HepG2 (cell line): ENCODE data around the gene METTL1. TPM values are rescaled to one million over a fixed set of nuclear protein-coding genes. Genes with fewer than 3 reads are reported as not detected.
A peak's percentile ranks its signal among the peaks of the same experiment; 100 is the strongest.

ENCODE experiments used
- ASH2L ChIP-seq: fragments of 300-600, 200-600 bp; sonication (generic); IDR thresholded peaks from 2 replicates; pipeline ENCODE4 v1.7.0; 2017; ENCODE audit warnings: low read depth, mild to moderate bottlenecking, moderate library complexity, mixed read lengths, low read length; ENCODE audit not compliant: insufficient read length
- ATF4 ChIP-seq, 2 experiments: fragments of 450-650 bp in 1 of 2; sonication (generic) in 1 of 2; formaldehyde crosslinking; IDR thresholded peaks; 2 replicates each; pipeline versions ENCODE4 v1.5.0 to v1.8.0; 2020 to 2022; ENCODE audit warnings: mild to moderate bottlenecking in 1 of 2, missing genetic modification reagents in 1 of 2
- CENPBD1 ChIP-seq: sonication (generic); formaldehyde crosslinking; IDR thresholded peaks from 2 replicates; pipeline ENCODE4 v1.8.0; 2022; ENCODE audit warnings: missing genetic modification reagents, low read depth, mild to moderate bottlenecking, borderline replicate concordance
- CHD2 ChIP-seq: IDR thresholded peaks from 2 replicates; pipeline ENCODE4 v1.6.1; 2011; ENCODE audit warnings: low read depth, low read length, improper control_type of control experiment
- DDIT3 ChIP-seq: sonication (generic); formaldehyde crosslinking; IDR thresholded peaks from 2 replicates; pipeline ENCODE4 v1.4.0; 2020; ENCODE audit warnings: mild to moderate bottlenecking, missing genetic modification reagents
- FOSL2 ChIP-seq: sonication (generic); formaldehyde crosslinking; IDR thresholded peaks from 2 replicates; pipeline ENCODE4 v1.4.0; 2020; ENCODE audit warnings: missing genetic modification reagents
- FOXK1 ChIP-seq: sonication (generic); formaldehyde crosslinking; IDR thresholded peaks from 2 replicates; pipeline ENCODE4 v1.4.0; 2020; ENCODE audit warnings: low read depth, missing genetic modification reagents, borderline replicate concordance
- GATA4 ChIP-seq: sonication (generic); IDR thresholded peaks from 2 replicates; pipeline ENCODE4 v1.6.1; 2016; ENCODE audit warnings: antibody characterized with exemption, low read depth, borderline replicate concordance
- NR2C2 ChIP-seq: sonication (generic); formaldehyde crosslinking; IDR thresholded peaks from 2 replicates; pipeline ENCODE4 v1.4.0; 2020; ENCODE audit warnings: missing genetic modification reagents, mild to moderate bottlenecking, moderate library complexity, borderline replicate concordance
- ONECUT2 ChIP-seq: sonication (generic); formaldehyde crosslinking; IDR thresholded peaks from 2 replicates; pipeline ENCODE4 v1.4.0; 2020; ENCODE audit warnings: missing genetic modification reagents
- RARG ChIP-seq: sonication (generic); formaldehyde crosslinking; IDR thresholded peaks from 2 replicates; pipeline ENCODE4 v1.4.0; 2020; ENCODE audit warnings: low read depth, mild to moderate bottlenecking, missing genetic modification reagents
- RFX5 ChIP-seq: IDR thresholded peaks from 2 replicates; pipeline ENCODE4 v1.6.1; 2011; ENCODE audit warnings: low read depth, low read length, improper control_type of control experiment
- SSRP1 ChIP-seq: IDR thresholded peaks from 2 replicates; pipeline ENCODE4 v1.6.1; 2016; ENCODE audit warnings: control low read depth
- SYNCRIP ChIP-seq: fragments of 200-400 bp; formaldehyde crosslinking; IDR thresholded peaks from 2 replicates; pipeline ENCODE4 v1.6.1; 2018; ENCODE audit warnings: mild to moderate bottlenecking, low read depth, low read length; ENCODE audit not compliant: insufficient read depth
- TERF1 ChIP-seq: sonication (generic); formaldehyde crosslinking; IDR thresholded peaks from 2 replicates; pipeline ENCODE4 v1.8.0; 2022; ENCODE audit warnings: mild to moderate bottlenecking, missing genetic modification reagents, moderate library complexity
- ZC3H4 ChIP-seq: sonication (generic); formaldehyde crosslinking; IDR thresholded peaks from 2 replicates; pipeline ENCODE4 v1.4.0; 2020; ENCODE audit warnings: missing genetic modification reagents, borderline replicate concordance
- ZFP41 ChIP-seq: sonication (generic); formaldehyde crosslinking; IDR thresholded peaks from 2 replicates; pipeline ENCODE4 v1.4.0; 2020; ENCODE audit warnings: mild to moderate bottlenecking, missing genetic modification reagents, borderline replicate concordance
- ZNF205 ChIP-seq: IDR thresholded peaks from 2 replicates; pipeline ENCODE4 v1.6.1; 2018; ENCODE audit warnings: missing biosample characterization, missing genetic modification reagents
- ZNF282 ChIP-seq: fragments of 450-650 bp; IDR thresholded peaks from 2 replicates; pipeline ENCODE4 v1.6.1; 2018; ENCODE audit not compliant: partially characterized antibody
- ZNF678 ChIP-seq: sonication (generic); formaldehyde crosslinking; IDR thresholded peaks from 2 replicates; pipeline ENCODE4 v1.4.0; 2020; ENCODE audit warnings: mild to moderate bottlenecking, missing genetic modification reagents
- ZNF7 ChIP-seq: IDR thresholded peaks from 2 replicates; pipeline ENCODE4 v1.6.1; 2016; ENCODE audit warnings: missing biosample characterization, missing genetic modification reagents
- ZNF713 ChIP-seq: sonication (generic); formaldehyde crosslinking; IDR thresholded peaks from 2 replicates; pipeline ENCODE4 v1.4.0; 2020; ENCODE audit warnings: mild to moderate bottlenecking, missing genetic modification reagents
- ZXDC ChIP-seq: sonication (generic); formaldehyde crosslinking; IDR thresholded peaks from 2 replicates; pipeline ENCODE4 v1.5.0; 2020; ENCODE audit warnings: mild to moderate bottlenecking, missing genetic modification reagents
- polyA plus RNA-seq, 8 experiments: library from polyadenylated mRNA; depleted of rRNA in 3 of 8; stranded (reverse) in 7 of 8; unstranded in 1 of 8; fragments of >200 nt; fragmentation: Illumina TruSeq in 4 of 8; extraction: Trizol in 4 of 8; gene quantifications; 2 replicates each; pipeline versions ENCODE4 v1.2.1 to v1.2.3, GENCODE V29; 2011 to 2016; ENCODE audit warnings: low read depth in 4 of 8, missing spikeins in 1 of 8, mixed read lengths in 1 of 8; ENCODE audit not compliant: insufficient read depth in 1 of 8
- total RNA-seq, 5 experiments: library from RNA; depleted of rRNA; stranded (reverse); fragments of >200 nt; fragmentation: Illumina TruSeq; extraction: Trizol; gene quantifications; 2 replicates each; pipeline ENCODE4 v1.2.3, GENCODE V29; 2016; ENCODE audit warnings: low read depth in 1 of 5

METTL1 gene
- total and polyA plus RNA-seq, 2 of the 13 experiments (the other 11 are each of a cell fraction or from before 2014, with no cell fraction given), result 34.7 to 36.9 TPM

- TF ChIP-seq ONECUT2 (CRISPR knock-in tag), result no peak
- TF ChIP-seq TERF1 (CRISPR knock-in tag), result no peak
- TF ChIP-seq ZNF205 (CRISPR knock-in tag), result peak; percentile 55; the same call in 1 of the 2 replicates
- TF ChIP-seq CHD2, result no peak
- no peak for TF ChIP-seq RARG (CRISPR knock-in tag)
- no peak for TF ChIP-seq FOSL2 (CRISPR knock-in tag)
- no peak for TF ChIP-seq SYNCRIP
- no peak for TF ChIP-seq SSRP1 (CRISPR knock-in tag)
- TF ChIP-seq ZFP41, result no peak
- TF ChIP-seq ZNF282, result no peak
- peak; percentile 64 for TF ChIP-seq NR2C2 (CRISPR knock-in tag)
- 0 out of 2 replicates have a peak, but pooled peaks have one; percentile 48 for TF ChIP-seq ZNF678
- peak in 1 of 2 experiments; percentile 84; a peak in 2 of 4 replicates for TF ChIP-seq ATF4 (CRISPR knock-in tag; IDR thresholded peaks at IDR 0.05)
- TF ChIP-seq CENPBD1, result 0 out of 2 replicates have a peak, but pooled peaks have one; percentile 64
- TF ChIP-seq ZNF713 (CRISPR knock-in tag), result peak; percentile 51; the same call in 1 of the 2 replicates
- TF ChIP-seq DDIT3 (CRISPR knock-in tag), result no peak
- no peak; the same call in 1 of the 2 replicates for TF ChIP-seq GATA4
- TF ChIP-seq FOXK1 (CRISPR knock-in tag), result peak; percentile 98
- no peak for TF ChIP-seq ZNF7
- TF ChIP-seq ASH2L, result peak; percentile 93
- TF ChIP-seq ZXDC, result peak; percentile 34; the same call in 1 of the 2 replicates
- no peak for TF ChIP-seq ZC3H4 (CRISPR knock-in tag)
- no peak for TF ChIP-seq RFX5
Measured at GRCh38 chr12:57782608-57783465, 10.9 kb upstream of the METTL1 start, which contains the start of gene TSFM (continued).
